ENCODE measurements around the gene TNFRSF1B.

GRCh38 chr1:12148958-12149790, 17.6 kb upstream of the TNFRSF1B start:
- TF ChIP-seq EZH2 (IDR thresholded peaks at IDR 0.05; ENCODE audit: borderline replicate concordance, low read depth, low read length, poor library complexity, severe bottlenecking) (no peak), CTCF (conservative IDR thresholded peaks at IDR 0.05; ENCODE audit: low read depth, low read length) (no peak)
